Measurements from ENCODE around the gene ENDOV. TPM values are rescaled to one million over a fixed set of nuclear protein-coding genes. Genes with fewer than 3 reads are reported as not detected.
A peak's percentile ranks its signal among the peaks of the same experiment; 100 is the strongest.

Gene ENDOV
- polyA plus RNA-seq, 1 experiment = 18.1 TPM

- DNase-seq (ENCODE audit: low read depth, low spot score) = no peak
- H3K9me3 ChIP-seq (ENCODE audit: control insufficient read depth, insufficient read depth, low read length) = no peaks in the 10 kb centered on the region; the same call in 1 of the 2 replicates
- CTCF ChIA-PET = no interaction called here
- no peak overlapping the region for H3K27ac ChIP-seq (ENCODE audit: low read depth, low read length)
- POLR2A ChIA-PET = interaction anchor here (0.6 kb wide), 1 partner anchor 247 kb away, joined by 5 read pairs; no protein-coding TSS in a partner anchor
- H3K27me3 ChIP-seq (ENCODE audit: control insufficient read depth, insufficient read depth, low read length) = peaks cover 70% of the 10 kb centered on the region
- H3K4me3 ChIP-seq (ENCODE audit: low read depth, low read length) = peak overlapping the region; percentile 39; the same call in 1 of the 2 replicates
- TF ChIP-seq CTCF (IDR thresholded peaks at IDR 0.05; ENCODE audit: low read depth, low read length) = no peak
Measured at GRCh38 chr17:80478487-80479245, 63.7 kb downstream of the ENDOV start.

DNA sequence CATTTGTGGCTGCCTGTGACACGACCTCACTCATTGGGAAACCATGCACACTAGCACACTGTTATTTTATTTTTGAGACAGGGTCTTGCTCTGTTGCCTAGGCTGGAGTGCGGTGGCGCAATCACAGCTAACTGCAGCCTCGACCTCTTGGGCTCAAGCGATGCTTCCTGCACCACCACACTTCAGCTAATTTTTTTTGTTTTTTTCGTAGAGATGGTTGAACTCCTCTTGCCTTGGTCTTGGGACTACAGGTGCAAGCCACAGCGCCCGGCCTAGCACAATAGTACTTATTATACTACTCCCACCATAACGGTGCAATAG is 64.2 kb downstream of the ENDOV start:
- Histone ChIP-seq H3K9me3 (ENCODE audit: control insufficient read depth, insufficient read depth, low read length) (no peaks in the 10 kb centered on the region; the same call in 1 of the 2 replicates), H3K27me3 (ENCODE audit: control insufficient read depth, insufficient read depth, low read length) (peaks cover 65% of the 10 kb centered on the region), H3K27ac (ENCODE audit: low read depth, low read length) (no peak overlapping the region), H3K4me3 (ENCODE audit: low read depth, low read length) (no peak overlapping the region)
- TF ChIP-seq CTCF (IDR thresholded peaks at IDR 0.05; ENCODE audit: low read depth, low read length) = no peak
- ChIA-PET POLR2A (no interaction called here), CTCF (interaction anchor here (0.8 kb wide), 1 partner anchor 52 kb away, joined by 3 read pairs; no protein-coding TSS in a partner anchor)
- no peak for DNase-seq (ENCODE audit: low read depth, low spot score)

DNA sequence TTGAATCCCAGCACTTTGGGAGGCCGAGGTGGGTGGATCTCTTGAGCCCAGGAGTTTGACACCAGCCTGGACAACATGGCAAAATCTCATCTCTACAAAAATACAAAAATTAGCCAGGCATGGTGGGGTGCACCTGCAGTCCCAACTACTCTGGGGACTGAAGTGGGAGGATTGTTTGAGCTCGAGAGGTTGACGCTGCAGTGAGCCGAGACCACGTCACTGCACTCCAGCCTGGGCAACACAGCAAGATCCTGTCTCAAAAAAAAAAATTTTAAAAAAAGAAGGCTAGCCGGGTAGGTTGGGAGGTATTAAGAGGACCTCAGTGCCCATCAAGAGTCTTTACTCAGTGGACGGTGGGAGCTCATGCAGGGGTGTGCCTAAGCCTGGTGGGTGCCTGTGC is 65.3 kb downstream of the ENDOV start:
- Histone ChIP-seq H3K27ac (ENCODE audit: low read depth, low read length) (no peak overlapping the region), H3K27me3 (ENCODE audit: control insufficient read depth, insufficient read depth, low read length) (peaks cover 56% of the 10 kb centered on the region), H3K4me3 (ENCODE audit: low read depth, low read length) (no peak overlapping the region), H3K9me3 (ENCODE audit: control insufficient read depth, insufficient read depth, low read length) (no peaks in the 10 kb centered on the region; the same call in 1 of the 2 replicates)
- DNase-seq (ENCODE audit: low read depth, low spot score) = no peak
- ChIA-PET CTCF (no interaction called here), POLR2A (no interaction called here)
- no peak for TF ChIP-seq CTCF (IDR thresholded peaks at IDR 0.05; ENCODE audit: low read depth, low read length)

DNA sequence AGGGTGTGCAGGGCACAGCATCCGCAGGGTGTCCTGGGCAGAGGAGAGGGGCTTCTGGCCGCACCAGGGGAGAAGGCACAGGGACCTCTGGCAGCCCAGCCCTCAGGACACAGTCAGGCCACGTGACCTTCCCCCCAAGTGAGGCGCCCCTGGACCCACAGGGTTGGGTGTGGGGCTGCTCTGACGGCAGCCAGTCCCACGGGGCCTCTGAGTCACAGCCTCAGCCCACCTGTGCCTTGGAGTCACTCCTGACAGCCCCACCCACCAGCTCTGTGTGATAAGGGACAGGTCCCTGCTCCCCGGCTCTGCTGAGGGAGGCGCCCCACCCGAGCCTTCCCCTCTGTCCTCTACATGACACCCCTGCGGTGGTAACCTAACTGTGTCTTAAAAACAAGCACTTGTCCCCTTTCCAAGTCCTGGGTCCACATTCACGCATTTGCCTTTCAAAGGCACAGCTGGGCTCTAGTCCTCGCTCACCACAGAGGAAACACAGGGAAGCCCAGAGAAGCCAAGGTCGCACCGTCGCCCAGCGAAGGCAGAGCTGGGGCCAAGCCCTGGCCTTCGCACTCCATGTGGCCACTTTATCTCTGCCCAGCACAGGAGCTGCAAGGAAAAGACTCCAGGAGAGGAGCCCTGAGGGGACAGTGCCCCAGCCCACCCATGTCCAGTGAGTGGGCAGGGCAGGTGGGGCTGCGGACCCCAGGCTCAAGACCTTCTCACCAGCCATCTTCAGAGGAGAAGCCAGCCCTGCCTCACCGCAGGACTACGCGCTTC is 66.5 kb downstream of the ENDOV start:
- DNase-seq (ENCODE audit: low read depth, low spot score) = no peak
- no peaks in the 10 kb centered on the region; the same call in 1 of the 2 replicates for H3K9me3 ChIP-seq (ENCODE audit: control insufficient read depth, insufficient read depth, low read length)
- no peak for TF ChIP-seq CTCF (IDR thresholded peaks at IDR 0.05; ENCODE audit: low read depth, low read length)
- H3K27me3 ChIP-seq (ENCODE audit: control insufficient read depth, insufficient read depth, low read length) = peaks cover 59% of the 10 kb centered on the region
- POLR2A ChIA-PET = no interaction called here
- H3K27ac ChIP-seq (ENCODE audit: low read depth, low read length) = no peak overlapping the region
- CTCF ChIA-PET = no interaction called here
- H3K4me3 ChIP-seq (ENCODE audit: low read depth, low read length) = no peak overlapping the region

- no peak for DNase-seq (ENCODE audit: low read depth, low spot score)
- no peak overlapping the region for H3K27ac ChIP-seq (ENCODE audit: low read depth, low read length)
- H3K9me3 ChIP-seq (ENCODE audit: control insufficient read depth, insufficient read depth, low read length) = no peaks in the 10 kb centered on the region; the same call in 1 of the 2 replicates
- TF ChIP-seq CTCF (IDR thresholded peaks at IDR 0.05; ENCODE audit: low read depth, low read length) = no peak
- peaks cover 61% of the 10 kb centered on the region for H3K27me3 ChIP-seq (ENCODE audit: control insufficient read depth, insufficient read depth, low read length)
- ChIA-PET CTCF (no interaction called here), POLR2A (no interaction called here)
- H3K4me3 ChIP-seq (ENCODE audit: low read depth, low read length) = no peak overlapping the region
Measured at GRCh38 chr17:80482058-80482318, 67.0 kb downstream of the ENDOV start.

All from AG04450 (cell line).